ENCODE measurements around the gene CCM2. TPM values are rescaled to one million over a fixed set of nuclear protein-coding genes. Genes with fewer than 3 reads are reported as not detected.

CCM2 gene
- total and polyA plus RNA-seq, 4 donors = 25.8 to 48.9 (median 41.6) TPM

GRCh38 chr7:45082831-45083331, 82.9 kb downstream of the CCM2 start:
- H3K27me3 ChIP-seq (ENCODE audit: control insufficient read depth, insufficient read depth, low read length) = no peaks in the 10 kb centered on the region
- no peak overlapping the region for H3K4me3 ChIP-seq (ENCODE audit: low read depth, low read length)
- H3K4me1 ChIP-seq (ENCODE audit: control insufficient read depth, insufficient read depth, low read length) = peaks cover 57% of the 10 kb centered on the region
- no peak overlapping the region for H3K27ac ChIP-seq (ENCODE audit: low read depth, low read length)
- peaks cover 82% of the 10 kb centered on the region for H3K36me3 ChIP-seq (ENCODE audit: control insufficient read depth, insufficient read depth, low read length)
- 85% methylated on average over 10 of the region's 10 CpGs for WGBS (ENCODE audit: insufficient coverage)
- DNase-seq (ENCODE audit: low read depth in 4 of 6, low spot score in 6 of 6) = no peak
- H3K9me3 ChIP-seq (ENCODE audit: control insufficient read depth, insufficient read depth, low read length) = no peaks in the 10 kb centered on the region

DNA sequence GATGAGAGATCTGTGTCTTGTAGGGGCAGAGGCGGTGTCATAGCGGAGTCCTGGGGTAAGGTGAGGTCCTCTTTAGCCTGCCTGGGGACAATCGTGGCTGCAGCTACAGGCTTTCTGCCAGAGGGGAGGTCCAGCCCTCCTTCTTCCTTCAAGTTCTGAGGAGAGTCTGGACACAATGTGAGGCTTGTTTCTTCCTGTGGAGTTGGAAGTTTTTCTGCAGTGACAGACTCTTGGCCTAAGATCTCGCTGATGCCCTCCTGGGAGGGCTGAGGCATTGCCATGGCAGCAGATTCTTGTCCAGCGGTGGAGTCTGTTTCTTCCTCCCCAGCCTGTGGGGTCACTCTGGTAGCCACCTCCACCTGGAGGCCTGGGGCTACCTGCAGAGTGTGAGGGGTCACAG, 84.3 kb downstream of the CCM2 start:
- peak overlapping the region; percentile 75 for H3K27ac ChIP-seq (ENCODE audit: low read depth, low read length)
- H3K4me1 ChIP-seq (ENCODE audit: control insufficient read depth, insufficient read depth, low read length) = peaks cover 68% of the 10 kb centered on the region
- peaks cover 75% of the 10 kb centered on the region for H3K36me3 ChIP-seq (ENCODE audit: control insufficient read depth, insufficient read depth, low read length)
- no peaks in the 10 kb centered on the region for H3K27me3 ChIP-seq (ENCODE audit: control insufficient read depth, insufficient read depth, low read length)
- H3K4me3 ChIP-seq (ENCODE audit: low read depth, low read length) = no peak overlapping the region
- no peaks in the 10 kb centered on the region for H3K9me3 ChIP-seq (ENCODE audit: control insufficient read depth, insufficient read depth, low read length)
- 32% methylated on average over 4 of the region's 5 CpGs for WGBS (ENCODE audit: insufficient coverage)
- DNase-seq (ENCODE audit: low read depth in 4 of 6, low spot score in 6 of 6) = peak in 3 of 6 donors; percentile 26 to 71 (median 57)

DNA sequence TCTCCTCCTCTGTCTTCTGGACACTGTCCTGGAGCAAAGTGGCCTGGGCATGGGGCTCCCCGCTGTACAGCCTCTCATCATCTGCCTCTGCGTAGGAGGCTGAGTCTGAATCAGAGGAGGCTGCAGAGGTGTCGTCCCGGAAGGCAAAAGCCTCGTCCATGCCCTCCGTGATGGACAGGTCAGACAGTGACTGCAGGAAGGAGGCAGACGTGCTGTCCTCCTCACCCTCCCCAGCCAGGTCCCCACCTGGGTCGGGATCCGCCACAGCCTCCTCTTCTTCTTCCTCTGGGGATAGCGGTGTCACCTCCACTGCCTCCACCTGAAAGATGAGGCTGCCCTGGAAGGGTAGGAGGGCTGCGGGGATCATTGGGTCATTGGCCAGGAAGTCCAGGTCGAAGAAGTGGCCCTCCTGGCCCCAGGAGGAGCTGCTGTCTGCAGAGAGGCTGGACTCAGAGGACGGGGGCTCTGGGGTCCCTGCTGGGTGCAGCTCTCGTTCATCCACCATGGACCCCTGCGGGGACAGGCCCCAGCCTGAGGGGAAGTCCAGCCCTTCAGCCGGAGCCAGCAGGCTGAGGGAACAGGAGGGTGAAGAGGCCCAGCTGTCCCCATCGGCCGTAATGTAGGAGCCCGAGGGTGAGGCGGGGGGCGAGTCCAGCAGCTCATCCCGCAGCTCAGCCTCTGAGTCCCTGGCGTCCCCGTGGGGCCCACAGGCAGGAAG, 85.1 kb downstream of the CCM2 start:
- Histone ChIP-seq H3K27ac (ENCODE audit: low read depth, low read length) (peak overlapping the region; percentile 75), H3K4me1 (ENCODE audit: control insufficient read depth, insufficient read depth, low read length) (peaks cover 75% of the 10 kb centered on the region), H3K4me3 (ENCODE audit: low read depth, low read length) (no peak overlapping the region), H3K36me3 (ENCODE audit: control insufficient read depth, insufficient read depth, low read length) (peaks cover 68% of the 10 kb centered on the region), H3K27me3 (ENCODE audit: control insufficient read depth, insufficient read depth, low read length) (no peaks in the 10 kb centered on the region), H3K9me3 (ENCODE audit: control insufficient read depth, insufficient read depth, low read length) (no peaks in the 10 kb centered on the region)
- 79% methylated on average over 21 of the region's 24 CpGs for WGBS (ENCODE audit: insufficient coverage)
- DNase-seq (ENCODE audit: low read depth in 4 of 6, low spot score in 6 of 6) = no peak

DNA sequence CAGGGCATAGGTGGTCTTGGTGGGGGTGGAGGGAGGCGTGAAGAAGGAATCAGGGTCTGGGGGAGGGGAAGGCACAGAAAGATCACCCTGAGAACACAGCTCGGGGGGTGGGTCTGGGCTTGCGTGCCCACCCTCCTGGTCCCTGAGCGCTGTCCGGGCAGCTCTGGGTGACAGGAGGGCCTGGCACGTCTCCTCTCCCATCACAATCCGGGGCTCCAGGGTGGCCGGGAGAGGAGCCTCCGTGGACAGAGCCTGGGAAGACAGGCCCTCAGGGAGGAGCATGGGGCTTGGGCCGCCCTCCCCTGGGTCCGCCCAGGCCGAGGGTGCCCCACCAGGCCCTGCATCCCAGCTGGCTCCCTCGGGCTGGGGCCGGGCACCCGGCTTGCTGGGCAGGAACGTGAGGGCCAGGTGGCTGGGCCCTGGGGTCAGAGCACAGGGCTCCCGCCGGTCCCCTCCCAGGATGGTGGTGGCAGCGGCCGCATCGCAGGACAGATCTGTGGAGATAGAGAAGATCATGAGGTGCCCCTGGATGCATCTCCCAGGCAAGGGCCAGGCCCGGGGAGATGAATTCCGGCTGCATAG, 85.7 kb downstream of the CCM2 start:
- H3K36me3 ChIP-seq (ENCODE audit: control insufficient read depth, insufficient read depth, low read length) = peaks cover 61% of the 10 kb centered on the region
- H3K4me1 ChIP-seq (ENCODE audit: control insufficient read depth, insufficient read depth, low read length) = peaks cover 71% of the 10 kb centered on the region
- H3K9me3 ChIP-seq (ENCODE audit: control insufficient read depth, insufficient read depth, low read length) = no peaks in the 10 kb centered on the region
- H3K27me3 ChIP-seq (ENCODE audit: control insufficient read depth, insufficient read depth, low read length) = no peaks in the 10 kb centered on the region
- no peak overlapping the region for H3K4me3 ChIP-seq (ENCODE audit: low read depth, low read length)
- WGBS (ENCODE audit: insufficient coverage) = 89% methylated on average over 19 of the region's 23 CpGs
- H3K27ac ChIP-seq (ENCODE audit: low read depth, low read length) = no peak overlapping the region
- no peak for DNase-seq (ENCODE audit: low read depth in 4 of 6, low spot score in 6 of 6)

DNA sequence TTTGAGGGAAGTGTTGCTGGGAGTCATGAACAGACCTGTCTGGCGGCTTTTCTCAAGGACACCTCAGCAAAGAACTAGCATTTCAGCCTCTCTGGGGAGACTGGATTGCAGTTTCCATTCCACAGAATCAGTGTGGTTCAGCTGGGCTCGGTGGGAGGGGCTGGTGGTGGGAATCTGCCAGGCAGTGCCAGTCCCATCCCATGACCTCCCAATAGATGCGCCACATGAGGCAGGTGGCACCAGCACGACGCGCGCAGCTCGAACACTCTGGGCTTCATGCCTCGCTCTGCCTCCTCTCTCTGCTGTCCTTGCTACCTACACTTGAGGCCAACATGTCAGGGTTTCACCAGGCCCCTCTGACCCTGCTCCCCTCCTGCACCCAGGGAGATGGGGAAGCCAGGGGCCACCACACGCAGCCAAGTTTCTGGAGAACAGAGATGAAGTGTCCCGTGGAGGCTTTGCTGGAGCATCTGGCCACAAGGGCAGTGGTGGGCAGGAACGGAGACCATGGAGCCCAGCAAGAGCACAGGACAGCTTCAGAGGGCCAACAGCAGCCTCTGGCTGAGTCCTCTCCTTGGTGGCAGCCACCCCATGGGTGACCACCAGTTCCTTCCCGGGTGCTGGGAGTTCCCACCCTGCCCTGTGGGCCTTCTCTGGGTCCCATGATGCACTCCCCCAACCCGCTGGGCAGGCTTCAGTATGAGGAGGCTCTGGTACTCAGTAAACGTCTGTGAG, 86.5 kb downstream of the CCM2 start:
- Histone ChIP-seq H3K4me3 (ENCODE audit: low read depth, low read length) (no peak overlapping the region), H3K27me3 (ENCODE audit: control insufficient read depth, insufficient read depth, low read length) (no peaks in the 10 kb centered on the region), H3K9me3 (ENCODE audit: control insufficient read depth, insufficient read depth, low read length) (no peaks in the 10 kb centered on the region), H3K36me3 (ENCODE audit: control insufficient read depth, insufficient read depth, low read length) (peaks cover 53% of the 10 kb centered on the region), H3K4me1 (ENCODE audit: control insufficient read depth, insufficient read depth, low read length) (peaks cover 71% of the 10 kb centered on the region), H3K27ac (ENCODE audit: low read depth, low read length) (no peak overlapping the region)
- DNase-seq (ENCODE audit: low read depth in 4 of 6, low spot score in 6 of 6) = no peak
- 89% methylated on average over 14 of the region's 15 CpGs for WGBS (ENCODE audit: insufficient coverage)

- H3K4me1 ChIP-seq (ENCODE audit: control insufficient read depth, insufficient read depth, low read length) = peaks cover 61% of the 10 kb centered on the region
- peaks cover 43% of the 10 kb centered on the region for H3K36me3 ChIP-seq (ENCODE audit: control insufficient read depth, insufficient read depth, low read length)
- no peak for DNase-seq (ENCODE audit: low read depth in 4 of 6, low spot score in 6 of 6)
- H3K4me3 ChIP-seq (ENCODE audit: low read depth, low read length) = peak overlapping the region; percentile 62
- no peaks in the 10 kb centered on the region for H3K27me3 ChIP-seq (ENCODE audit: control insufficient read depth, insufficient read depth, low read length)
- WGBS (ENCODE audit: insufficient coverage) = 91% methylated on average over 5 of the region's 6 CpGs
- H3K9me3 ChIP-seq (ENCODE audit: control insufficient read depth, insufficient read depth, low read length) = no peaks in the 10 kb centered on the region
- H3K27ac ChIP-seq (ENCODE audit: low read depth, low read length) = peak overlapping the region; percentile 64
Measured at GRCh38 chr7:45087301-45088145, 87.5 kb downstream of the CCM2 start.

DNA sequence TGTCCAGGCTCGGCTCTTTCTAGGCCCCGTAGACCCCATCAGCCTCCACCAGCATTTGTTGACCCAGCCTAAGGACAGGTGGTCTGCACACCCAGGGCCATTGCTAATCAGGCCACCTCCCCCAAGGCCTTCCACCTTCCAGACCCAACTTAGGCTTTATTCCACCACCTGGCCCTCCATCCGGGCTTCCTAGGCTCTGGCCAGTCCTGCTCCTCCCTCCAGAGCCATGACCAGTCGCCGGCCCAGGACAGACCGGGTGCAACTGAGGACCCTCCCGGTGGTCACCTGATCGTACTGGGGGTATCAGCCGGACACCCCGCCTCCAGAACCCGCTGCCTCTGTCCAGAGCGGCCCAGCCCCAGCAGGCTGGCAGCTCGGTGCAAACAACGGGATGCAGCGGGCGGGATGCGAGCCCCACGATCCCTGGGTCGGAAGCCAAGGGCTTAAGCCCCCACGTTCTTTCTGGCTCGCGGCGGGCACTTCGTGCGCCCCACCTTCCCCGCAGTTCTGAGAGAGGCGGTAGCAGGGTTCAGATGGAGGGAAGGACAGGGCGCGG, 88.2 kb downstream of the CCM2 start:
- H3K27me3 ChIP-seq (ENCODE audit: control insufficient read depth, insufficient read depth, low read length) = no peaks in the 10 kb centered on the region
- WGBS (ENCODE audit: insufficient coverage) = 8% methylated on average over 28 of the region's 29 CpGs
- H3K4me1 ChIP-seq (ENCODE audit: control insufficient read depth, insufficient read depth, low read length) = peaks cover 56% of the 10 kb centered on the region
- peak in 1 of 6 donors; percentile 37 for DNase-seq (ENCODE audit: low read depth in 4 of 6, low spot score in 6 of 6)
- peak overlapping the region; percentile 64 for H3K27ac ChIP-seq (ENCODE audit: low read depth, low read length)
- no peaks in the 10 kb centered on the region for H3K9me3 ChIP-seq (ENCODE audit: control insufficient read depth, insufficient read depth, low read length)
- peaks cover 36% of the 10 kb centered on the region for H3K36me3 ChIP-seq (ENCODE audit: control insufficient read depth, insufficient read depth, low read length)
- peak overlapping the region; percentile 62 for H3K4me3 ChIP-seq (ENCODE audit: low read depth, low read length)

DNA sequence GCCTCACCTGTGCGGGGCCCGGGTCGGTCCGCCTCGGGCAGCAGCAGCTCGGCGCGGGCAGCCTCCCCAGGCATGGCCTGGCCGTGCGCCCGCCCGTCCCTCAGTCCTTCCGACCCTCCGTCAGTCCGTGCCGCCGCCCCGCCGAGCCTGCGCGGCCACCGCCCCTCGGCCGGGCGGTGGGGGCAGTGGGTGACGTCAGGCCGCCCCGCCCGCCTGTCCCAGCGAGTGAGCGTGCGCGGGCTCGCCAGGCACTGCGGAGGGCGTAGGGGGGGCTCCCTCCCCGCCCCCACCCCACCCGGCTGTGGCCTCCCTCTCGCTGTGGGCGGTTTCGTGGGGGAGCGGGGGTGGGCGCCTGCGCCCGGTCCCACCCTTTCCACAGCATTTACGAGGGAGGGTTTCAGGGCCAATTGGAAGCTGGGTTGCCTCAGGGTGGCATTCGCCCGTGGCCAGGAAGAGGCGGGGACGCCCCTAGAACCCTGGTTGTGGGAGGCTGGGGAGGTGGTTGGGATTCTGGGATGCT, 88.9 kb downstream of the CCM2 start, which contains the start of gene NACAD:
Gene NACAD (minus strand): TSS at position 149 of the 520 bp plus-strand sequence. CDS start 75 bp downstream, at position 74.
- Histone ChIP-seq H3K4me1 (ENCODE audit: control insufficient read depth, insufficient read depth, low read length) (peaks cover 56% of the 10 kb centered on the region), H3K9me3 (ENCODE audit: control insufficient read depth, insufficient read depth, low read length) (no peaks in the 10 kb centered on the region), H3K27ac (ENCODE audit: low read depth, low read length) (peak within 1 kb of the TSS; percentile 86), H3K36me3 (ENCODE audit: control insufficient read depth, insufficient read depth, low read length) (peaks cover 35% of the 10 kb centered on the region), H3K4me3 (ENCODE audit: low read depth, low read length) (peak within 1 kb of the TSS; percentile 70), H3K27me3 (ENCODE audit: control insufficient read depth, insufficient read depth, low read length) (no peaks in the 10 kb centered on the region)
- DNase-seq (ENCODE audit: low read depth in 4 of 6, low spot score in 6 of 6) = peak; percentile 49 to 97 (median 70)
- WGBS (ENCODE audit: insufficient coverage) = 0% methylated on average over 35 of the region's 50 CpGs
